Measurements from ENCODE around the gene ADAP1.
"Not testable (repeated sequence)": the region's sequence is repeated elsewhere in the genome, so short reads cannot be mapped to it uniquely, and the experiment has no call there.

The ADAP1 gene

DNA sequence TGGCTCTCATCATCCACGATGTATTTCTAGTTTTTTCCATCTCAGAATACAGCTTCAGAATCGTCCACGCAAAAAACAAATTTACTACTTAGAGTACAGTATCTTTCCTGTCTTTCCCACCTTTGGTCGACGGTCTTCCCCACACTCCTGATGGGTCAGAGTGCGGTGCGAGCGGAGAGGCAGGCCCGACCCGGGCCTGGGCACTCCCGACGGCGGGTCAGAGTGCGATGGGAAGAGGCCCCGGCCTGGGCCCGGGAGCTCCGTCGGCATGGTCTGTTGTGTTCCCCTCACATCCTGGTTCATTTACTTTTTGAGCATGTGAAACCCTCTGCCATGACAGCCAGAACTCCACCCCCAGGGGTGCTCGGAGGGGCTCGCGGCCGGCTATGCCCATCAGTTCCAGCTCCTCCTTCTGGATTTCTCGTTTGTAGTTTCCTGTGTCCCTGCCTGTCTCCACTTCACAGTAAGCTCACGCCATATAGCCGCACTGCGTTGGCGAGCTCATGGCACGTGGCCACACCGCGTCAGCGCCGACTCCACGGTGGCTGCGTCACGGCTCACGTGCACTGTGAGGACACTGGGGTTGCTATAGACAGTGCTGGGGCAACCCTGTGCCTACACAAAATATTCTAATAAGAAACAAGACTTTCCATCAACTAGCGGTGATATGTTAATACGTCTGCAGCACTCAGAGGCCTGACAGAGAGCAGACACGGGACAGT, 13.0 kb upstream of the ADAP1 start:
- peaks cover 11% of the 10 kb centered on the region for H3K27me3 ChIP-seq (ENCODE audit: control insufficient read depth, insufficient read depth, low read length)
- H3K9me3 ChIP-seq (ENCODE audit: control insufficient read depth, low read length) = no peaks in the 10 kb centered on the region
- H3K36me3 ChIP-seq (ENCODE audit: control insufficient read depth, insufficient read depth, low read length) = peaks cover 6% of the 10 kb centered on the region
- no peak overlapping the region for H3K4me3 ChIP-seq (ENCODE audit: low read length)
- H3K9ac ChIP-seq (ENCODE audit: low read length) = no peak overlapping the region
- H3K4me1 ChIP-seq (ENCODE audit: control insufficient read depth, insufficient read depth, low read length) = peaks cover 18% of the 10 kb centered on the region

DNA sequence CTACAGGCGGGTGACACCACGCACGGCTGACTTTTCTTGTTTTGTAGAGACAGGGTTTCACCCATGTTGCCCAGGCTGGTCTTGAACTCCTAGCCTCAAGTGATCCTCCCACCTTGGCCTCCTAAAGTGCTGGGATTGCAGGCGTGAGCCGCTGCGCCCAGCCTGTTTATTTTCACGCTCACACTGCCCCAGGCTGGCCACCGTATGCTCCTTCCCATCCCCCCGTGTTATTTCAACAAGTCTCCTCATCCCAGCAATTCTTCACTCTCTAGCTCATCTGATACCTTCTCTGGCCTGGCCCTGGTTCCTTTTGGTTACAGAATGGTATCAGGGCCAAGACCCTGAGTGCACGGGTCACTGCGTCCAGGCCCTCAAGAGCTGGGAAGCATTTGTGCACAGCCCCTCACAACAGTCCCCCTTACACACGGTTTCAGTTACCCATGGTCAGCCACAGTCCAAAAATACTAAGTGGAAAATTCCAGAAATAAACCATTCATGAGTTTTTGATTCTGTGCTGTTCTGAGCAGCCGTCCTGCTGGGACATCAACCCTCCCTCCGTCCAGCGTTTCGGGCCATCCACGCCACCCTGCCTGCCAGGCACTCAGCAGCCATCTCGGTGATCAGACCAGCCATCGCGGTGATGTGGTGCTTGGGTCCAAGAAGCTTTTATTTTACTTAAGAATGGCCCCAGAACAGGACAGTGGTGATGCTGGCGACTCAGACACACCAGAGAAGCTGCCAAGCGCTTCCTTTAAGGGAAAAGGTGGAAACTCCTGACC, 12.0 kb upstream of the ADAP1 start:
- Histone ChIP-seq H3K4me1 (ENCODE audit: control insufficient read depth, insufficient read depth, low read length) (peaks cover 18% of the 10 kb centered on the region), H3K9ac (ENCODE audit: low read length) (no peak overlapping the region), H3K9me3 (ENCODE audit: control insufficient read depth, low read length) (no peaks in the 10 kb centered on the region), H3K4me3 (ENCODE audit: low read length) (no peak overlapping the region), H3K27me3 (ENCODE audit: control insufficient read depth, insufficient read depth, low read length) (peaks cover 13% of the 10 kb centered on the region), H3K36me3 (ENCODE audit: control insufficient read depth, insufficient read depth, low read length) (peaks cover 6% of the 10 kb centered on the region)

DNA sequence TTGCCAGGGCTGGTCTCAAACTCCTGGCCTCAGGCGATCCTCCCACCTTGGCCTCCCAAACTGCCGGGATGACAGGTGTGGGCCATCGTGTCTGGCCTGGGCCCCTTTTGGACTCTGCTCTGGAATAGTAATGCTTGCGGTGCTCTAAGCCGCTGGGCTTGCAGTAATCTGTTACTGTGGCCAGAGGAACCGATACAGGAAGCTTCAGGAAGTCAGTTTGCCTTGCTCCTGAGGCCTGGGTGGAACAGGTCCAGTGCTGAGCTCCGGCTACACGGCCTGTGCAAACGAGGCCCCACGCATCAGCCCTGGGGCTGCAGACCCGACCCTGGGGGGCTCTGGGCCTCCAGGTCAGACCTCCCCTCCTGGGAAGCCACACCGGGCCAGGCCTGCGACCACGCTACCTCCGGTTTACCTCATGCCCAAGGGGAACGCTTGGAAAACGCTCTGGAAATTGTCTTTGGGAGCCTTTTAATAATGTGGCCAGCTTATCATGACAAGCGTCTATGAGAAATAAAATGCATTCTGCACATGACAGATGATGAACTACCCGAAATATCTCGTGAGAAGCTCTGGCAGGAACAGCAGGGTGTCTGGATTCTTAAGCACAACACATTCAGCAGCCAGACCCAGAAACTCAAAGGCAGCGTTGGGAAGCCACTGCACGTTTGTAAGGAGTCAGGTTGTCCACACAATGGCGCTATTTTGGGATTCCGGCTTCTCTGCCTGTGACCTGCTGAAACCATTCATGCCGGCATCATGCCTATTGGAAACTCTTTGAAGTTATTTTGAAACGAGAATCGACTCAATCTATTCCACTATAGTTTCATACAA, 10.1 kb upstream of the ADAP1 start:
- Histone ChIP-seq H3K4me3 (ENCODE audit: low read length) (no peak overlapping the region), H3K4me1 (ENCODE audit: control insufficient read depth, insufficient read depth, low read length) (peaks cover 18% of the 10 kb centered on the region), H3K9me3 (ENCODE audit: control insufficient read depth, low read length) (no peaks in the 10 kb centered on the region), H3K9ac (ENCODE audit: low read length) (peak overlapping the region; percentile 3), H3K27me3 (ENCODE audit: control insufficient read depth, insufficient read depth, low read length) (peaks cover 13% of the 10 kb centered on the region), H3K36me3 (ENCODE audit: control insufficient read depth, insufficient read depth, low read length) (no peaks in the 10 kb centered on the region)

DNA sequence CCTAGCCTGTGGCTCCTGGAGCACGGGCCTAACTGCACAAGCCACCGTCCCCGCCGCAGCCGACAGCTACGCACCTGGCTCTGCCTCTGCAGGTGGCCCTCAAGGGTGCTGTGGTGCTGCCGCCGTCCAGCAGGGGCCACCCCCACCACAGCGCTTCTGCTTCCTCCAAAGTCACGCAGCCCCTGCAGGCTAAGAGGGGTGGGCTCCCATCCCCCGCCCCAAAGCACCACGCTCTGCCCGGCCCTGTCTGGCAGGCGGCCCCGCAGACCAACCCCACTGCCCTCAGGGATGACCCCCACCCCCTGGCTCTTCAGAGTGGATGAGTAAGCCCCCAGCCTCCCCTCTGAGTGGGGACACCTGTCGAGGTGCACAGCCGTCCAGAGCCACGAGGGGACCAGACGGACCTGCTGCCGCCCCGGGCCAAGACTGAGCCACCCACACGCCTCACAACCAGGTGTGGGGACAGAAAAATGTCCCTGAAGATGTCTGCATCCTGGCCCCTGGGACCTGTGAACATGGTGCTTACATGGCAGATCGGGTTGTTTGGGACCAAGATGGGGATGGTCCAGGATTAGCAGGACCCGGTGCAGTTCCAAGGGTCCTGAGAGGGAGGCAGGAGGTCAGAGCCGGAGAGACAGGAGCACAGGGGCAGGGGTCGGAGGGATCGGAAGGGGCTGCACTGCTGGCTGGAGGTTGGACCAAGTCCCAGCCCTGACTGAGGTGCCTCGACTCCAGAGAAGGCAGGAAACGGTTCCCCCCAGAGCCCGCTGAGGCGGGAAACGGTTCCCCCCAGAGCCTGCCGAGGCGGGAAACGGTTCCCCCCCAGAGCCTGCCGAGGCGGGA, 9.0 kb upstream of the ADAP1 start:
- Histone ChIP-seq H3K4me3 (ENCODE audit: low read length) (no peak overlapping the region), H3K4me1 (ENCODE audit: control insufficient read depth, insufficient read depth, low read length) (peaks cover 18% of the 10 kb centered on the region), H3K36me3 (ENCODE audit: control insufficient read depth, insufficient read depth, low read length) (no peaks in the 10 kb centered on the region), H3K9ac (ENCODE audit: low read length) (no peak overlapping the region), H3K27me3 (ENCODE audit: control insufficient read depth, insufficient read depth, low read length) (peaks cover 17% of the 10 kb centered on the region), H3K9me3 (ENCODE audit: control insufficient read depth, low read length) (no peaks in the 10 kb centered on the region)

DNA sequence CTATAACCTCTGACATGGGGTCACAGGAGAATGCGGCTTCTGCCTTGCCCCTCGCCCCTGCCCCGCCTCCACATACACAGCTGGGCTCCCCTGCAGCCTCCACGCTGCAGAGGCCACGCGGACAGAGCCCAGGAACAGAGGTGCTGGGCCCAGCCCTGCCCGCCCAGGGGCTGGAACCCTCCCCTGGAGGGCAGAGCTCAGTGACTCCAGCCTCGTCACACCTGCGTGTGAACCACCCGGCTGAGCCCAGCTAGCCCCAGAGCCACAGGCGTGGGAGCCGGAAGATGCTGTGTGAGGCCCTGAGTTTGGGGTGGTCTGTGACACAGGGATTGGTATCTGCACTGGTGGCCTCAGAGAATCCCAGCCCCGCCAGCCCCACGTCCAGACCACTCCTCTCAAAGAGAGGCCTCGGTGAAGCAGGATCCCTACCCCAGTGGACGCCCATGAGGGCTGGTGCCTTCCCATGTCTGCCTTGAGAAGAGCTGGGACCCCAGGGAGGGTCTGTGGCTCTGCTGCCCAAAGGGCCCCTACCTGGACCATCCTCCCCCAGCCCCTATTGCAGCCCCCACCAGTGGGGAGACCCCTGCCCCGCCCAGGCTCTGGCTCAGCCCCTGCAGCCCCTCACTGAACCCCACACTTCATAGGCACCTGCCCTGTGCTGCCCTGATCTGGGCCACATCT, 8.1 kb upstream of the ADAP1 start:
- H3K4me3 ChIP-seq (ENCODE audit: low read length) = no peak overlapping the region
- no peaks in the 10 kb centered on the region for H3K36me3 ChIP-seq (ENCODE audit: control insufficient read depth, insufficient read depth, low read length)
- H3K9me3 ChIP-seq (ENCODE audit: control insufficient read depth, low read length) = no peaks in the 10 kb centered on the region
- no peak overlapping the region for H3K9ac ChIP-seq (ENCODE audit: low read length)
- peaks cover 21% of the 10 kb centered on the region for H3K27me3 ChIP-seq (ENCODE audit: control insufficient read depth, insufficient read depth, low read length)
- peaks cover 18% of the 10 kb centered on the region for H3K4me1 ChIP-seq (ENCODE audit: control insufficient read depth, insufficient read depth, low read length)

DNA sequence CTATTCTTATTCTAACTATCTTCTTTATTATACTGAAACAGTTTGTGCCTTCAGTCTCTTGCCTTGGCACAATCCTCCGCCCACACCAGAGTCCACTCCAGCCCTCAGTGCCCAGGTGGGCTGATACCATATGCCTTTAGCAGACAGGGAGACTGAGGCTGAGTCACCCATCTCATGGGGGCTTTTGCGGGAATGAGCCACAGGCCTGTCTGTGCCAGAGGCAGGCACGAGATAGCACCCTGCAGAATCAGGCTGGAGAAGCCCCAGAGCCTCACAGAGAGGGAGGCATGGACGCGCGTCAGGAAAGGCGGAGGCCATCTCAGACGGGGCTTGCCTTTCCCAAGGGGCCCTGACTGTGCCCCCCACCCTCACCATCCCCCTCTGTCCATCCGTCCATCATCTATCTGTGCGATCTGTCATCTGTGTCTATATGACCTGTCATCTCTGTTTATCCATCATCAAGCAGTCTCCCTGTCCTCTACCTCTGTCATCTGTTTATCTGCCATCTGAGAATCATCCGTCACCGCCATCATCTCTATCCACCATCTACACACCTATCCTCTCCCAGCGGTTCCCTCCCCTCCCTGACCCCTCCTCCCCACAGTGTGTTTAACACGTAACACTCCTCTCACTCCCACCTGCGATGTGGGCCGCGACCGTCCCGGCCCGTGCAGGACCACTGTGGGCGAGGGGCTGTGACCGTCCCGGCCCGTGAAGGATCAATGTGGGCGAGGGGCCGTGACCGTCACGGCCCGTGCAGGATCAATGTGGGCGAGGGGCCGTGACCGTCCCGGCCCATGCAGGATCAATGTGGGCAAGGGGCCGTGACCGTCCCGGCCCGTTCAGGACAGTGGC, 7.3 kb upstream of the ADAP1 start:
- Histone ChIP-seq H3K4me3 (ENCODE audit: low read length) (no peak overlapping the region), H3K36me3 (ENCODE audit: control insufficient read depth, insufficient read depth, low read length) (no peaks in the 10 kb centered on the region), H3K27me3 (ENCODE audit: control insufficient read depth, insufficient read depth, low read length) (peaks cover 21% of the 10 kb centered on the region), H3K9ac (ENCODE audit: low read length) (no peak overlapping the region), H3K4me1 (ENCODE audit: control insufficient read depth, insufficient read depth, low read length) (peaks cover 18% of the 10 kb centered on the region), H3K9me3 (ENCODE audit: control insufficient read depth, low read length) (no peaks in the 10 kb centered on the region)

DNA sequence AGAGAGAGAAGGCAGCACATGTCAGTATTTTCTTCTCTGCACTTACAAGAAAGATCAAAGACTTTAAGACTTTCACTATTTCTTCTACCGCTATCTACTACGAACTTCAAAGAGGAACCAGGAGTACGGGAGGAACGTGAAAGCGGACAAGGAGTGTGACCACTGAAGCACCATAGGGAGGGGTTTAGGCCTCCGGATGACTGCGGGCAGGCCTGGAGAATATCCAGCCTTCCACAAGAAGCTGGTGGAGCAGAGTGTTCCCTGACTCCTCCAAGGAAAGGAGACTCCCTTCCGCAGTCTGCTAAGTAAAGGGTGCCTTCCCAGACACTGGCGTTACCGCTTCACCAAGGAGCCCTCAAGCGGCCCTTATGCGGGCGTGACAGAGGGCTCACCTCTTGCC, 6.5 kb upstream of the ADAP1 start:
- H3K9me3 ChIP-seq (ENCODE audit: control insufficient read depth, low read length); H3K9ac ChIP-seq (ENCODE audit: low read length); H3K36me3 ChIP-seq (ENCODE audit: control insufficient read depth, insufficient read depth, low read length); H3K4me3 ChIP-seq (ENCODE audit: low read length): not testable (repeated sequence)
- Histone ChIP-seq H3K4me1 (ENCODE audit: control insufficient read depth, insufficient read depth, low read length) (peaks cover 18% of the 10 kb centered on the region), H3K27me3 (ENCODE audit: control insufficient read depth, insufficient read depth, low read length) (peaks cover 21% of the 10 kb centered on the region)

DNA sequence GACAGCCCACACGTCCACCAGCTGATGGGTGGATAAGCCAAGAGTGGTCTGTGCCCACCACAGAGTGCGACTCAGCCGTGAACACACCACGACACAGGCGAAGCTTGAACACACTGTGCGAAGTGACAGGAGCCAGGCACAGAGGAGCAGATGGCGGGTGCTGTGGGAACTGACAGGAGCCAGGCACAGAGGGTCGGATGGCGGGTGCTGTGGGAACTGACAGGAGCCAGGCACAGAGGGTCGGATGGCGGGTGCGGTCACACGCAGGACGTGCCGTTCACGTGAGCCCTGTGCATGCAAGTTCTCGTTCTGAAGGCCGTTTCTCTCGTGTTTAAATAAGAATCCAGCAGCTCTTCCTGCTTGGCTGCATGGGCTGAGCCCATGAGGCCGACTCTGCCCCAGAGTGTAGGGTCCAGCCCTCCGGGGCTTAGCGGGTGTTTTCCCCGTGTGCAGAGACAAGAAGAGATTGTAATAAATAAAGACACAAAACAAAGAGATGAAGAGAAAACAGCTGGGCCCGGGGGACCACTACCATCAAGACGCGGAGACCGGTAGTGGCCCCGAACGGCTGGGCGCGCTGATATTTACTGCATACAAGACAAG, 5.9 kb upstream of the ADAP1 start:
- H3K9me3 ChIP-seq (ENCODE audit: control insufficient read depth, low read length) = no peaks in the 10 kb centered on the region
- H3K4me1 ChIP-seq (ENCODE audit: control insufficient read depth, insufficient read depth, low read length) = peaks cover 14% of the 10 kb centered on the region
- peaks cover 21% of the 10 kb centered on the region for H3K27me3 ChIP-seq (ENCODE audit: control insufficient read depth, insufficient read depth, low read length)
- no peaks in the 10 kb centered on the region for H3K36me3 ChIP-seq (ENCODE audit: control insufficient read depth, insufficient read depth, low read length)
- no peak overlapping the region for H3K4me3 ChIP-seq (ENCODE audit: low read length)
- no peak overlapping the region for H3K9ac ChIP-seq (ENCODE audit: low read length)

DNA sequence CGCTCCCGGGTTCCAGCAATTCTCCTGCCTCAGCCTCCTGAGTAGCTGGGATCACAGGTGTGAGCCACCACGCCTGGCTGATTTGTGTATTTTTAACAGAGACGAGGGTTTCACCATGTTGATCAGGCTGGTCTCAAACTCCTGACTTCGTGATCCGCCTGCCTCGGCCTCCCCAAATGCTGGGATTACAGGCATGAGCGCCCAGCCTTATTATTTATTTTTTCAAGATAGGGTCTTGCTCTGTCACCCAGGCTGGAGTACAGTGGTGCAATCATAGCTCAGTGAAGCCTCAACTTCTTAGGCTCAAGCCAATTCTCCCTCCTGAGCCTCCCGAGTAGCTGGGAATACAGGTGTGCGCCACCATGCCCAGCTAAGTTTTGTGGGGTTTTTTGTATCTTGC, 5.3 kb upstream of the ADAP1 start:
- H3K4me3 ChIP-seq (ENCODE audit: low read length); H3K4me1 ChIP-seq (ENCODE audit: control insufficient read depth, insufficient read depth, low read length); H3K9ac ChIP-seq (ENCODE audit: low read length); H3K9me3 ChIP-seq (ENCODE audit: control insufficient read depth, low read length); H3K36me3 ChIP-seq (ENCODE audit: control insufficient read depth, insufficient read depth, low read length): not testable (repeated sequence)
- H3K27me3 ChIP-seq (ENCODE audit: control insufficient read depth, insufficient read depth, low read length) = peaks cover 21% of the 10 kb centered on the region

DNA sequence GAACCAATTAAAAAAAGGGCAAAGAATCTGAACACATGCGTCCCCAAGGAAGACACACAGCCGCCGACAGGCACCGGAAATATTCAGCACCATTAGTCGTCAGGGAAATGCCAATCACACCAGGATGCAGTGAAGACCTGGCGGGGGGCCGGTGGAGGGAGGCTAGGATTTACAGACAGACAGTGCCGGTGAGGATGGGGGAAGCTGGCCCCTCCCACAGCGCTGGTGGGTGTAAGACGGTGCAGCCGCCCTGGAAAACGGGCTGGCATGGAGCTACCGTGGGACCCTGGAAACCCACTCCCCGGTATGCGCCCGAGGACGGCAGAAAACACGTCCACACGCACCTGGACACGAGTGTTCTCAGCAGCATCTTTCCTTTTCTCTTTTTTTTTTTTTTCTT, 4.8 kb upstream of the ADAP1 start:
- Histone ChIP-seq H3K4me1 (ENCODE audit: control insufficient read depth, insufficient read depth, low read length) (peaks cover 5% of the 10 kb centered on the region), H3K9ac (ENCODE audit: low read length) (no peak overlapping the region), H3K27me3 (ENCODE audit: control insufficient read depth, insufficient read depth, low read length) (peaks cover 21% of the 10 kb centered on the region), H3K36me3 (ENCODE audit: control insufficient read depth, insufficient read depth, low read length) (no peaks in the 10 kb centered on the region), H3K9me3 (ENCODE audit: control insufficient read depth, low read length) (no peaks in the 10 kb centered on the region), H3K4me3 (ENCODE audit: low read length) (no peak overlapping the region)
